Keratinocyte (primary cell): ENCODE results near the gene TAF10.

Experiments used
- CTCF ChIP-seq, 3 experiments: IDR thresholded peaks in 1 of 3; conservative IDR thresholded peaks in 1 of 3; optimal IDR thresholded peaks in 1 of 3; 2 replicates in 2 of 3; 3 replicates in 1 of 3; pipeline versions ENCODE3 to v1.5.1; 2011; ENCODE audit warnings: low read length in 3 of 3, mild to moderate bottlenecking in 3 of 3, moderate library complexity in 2 of 3, control low read depth in 1 of 3, inconsistent platforms in 1 of 3; ENCODE audit not compliant: insufficient read depth in 2 of 3; ENCODE audit errors: extremely low read depth in 1 of 3
- EZH2 ChIP-seq: IDR thresholded peaks from one replicate; pipeline ENCODE4 v1.6.1; 2012; ENCODE audit warnings: inconsistent platforms, mild to moderate bottlenecking, low read length, moderate library complexity

GRCh38 chr11:6614446-6614845 lies 2.4 kb upstream of the TAF10 start:
- no peak for TF ChIP-seq CTCF (optimal IDR thresholded peaks at IDR 0.05 in 1 of 3, IDR thresholded peaks at IDR 0.05 in 1 of 3, conservative IDR thresholded peaks at IDR 0.05 in 1 of 3; ENCODE audit: extremely low read depth in 1 of 3, insufficient read depth in 2 of 3, low read length in 3 of 3)
- no peak for TF ChIP-seq EZH2
